CD4-positive, alpha-beta memory T cell (primary cell): ENCODE data around the gene INPP4B. TPM values are rescaled to one million over a fixed set of nuclear protein-coding genes. Genes with fewer than 3 reads are reported as not detected.

Source experiments
- CTCF ChIA-PET: fragments of 350-600 bp; sonication (Branson Sonifier 250); formaldehyde crosslinking; loops from one replicate; lab custom pipeline; 2021; ENCODE audit warnings: inconsistent platforms; ENCODE audit not compliant: partially characterized antibody; lab: Charles Lee
- POLR2A ChIA-PET: fragments of 350-600 bp; sonication (Branson Sonifier 250); formaldehyde crosslinking; loops from one replicate; lab custom pipeline; 2021; ENCODE audit not compliant: partially characterized antibody; lab: Charles Lee
- DNase-seq, 5 donors: peaks; one replicate each; pipeline versions ENCODE4 v3.0.0 to v3.0.0-alpha.2; 2020 to 2022; ENCODE audit warnings: mixed read lengths in 1 of 5
- H3K27ac ChIP-seq: one replicate; pipeline ENCODE4 v1.7.0; 2013; ENCODE audit warnings: low read depth, low read length
- H3K27me3 ChIP-seq: 2 replicates; pipeline ENCODE4 v1.7.0; 2013; ENCODE audit warnings: mild to moderate bottlenecking, low read length, moderate library complexity; ENCODE audit not compliant: insufficient read depth
- H3K36me3 ChIP-seq: 2 replicates; pipeline ENCODE4 v1.7.0; 2013; ENCODE audit warnings: mild to moderate bottlenecking, low read length, moderate library complexity; ENCODE audit not compliant: insufficient read depth
- H3K4me1 ChIP-seq: 2 replicates; pipeline ENCODE4 v1.7.0; 2013; ENCODE audit warnings: mild to moderate bottlenecking, low read length, moderate library complexity; ENCODE audit not compliant: insufficient read depth
- H3K4me3 ChIP-seq, 2 donors: one replicate each; pipeline ENCODE4 v1.7.0; 2013; ENCODE audit warnings: low read length in 2 of 2, mild to moderate bottlenecking in 1 of 2
- H3K9me3 ChIP-seq, 2 donors: one replicate each; pipeline ENCODE4 v1.7.0; 2013; ENCODE audit warnings: low read length in 2 of 2, control low read depth in 1 of 2; ENCODE audit not compliant: control insufficient read depth in 1 of 2
- H3K27ac Mint-ChIP-seq, 7 donors: one replicate each; pipeline ENCODE4 v1.8.0; 2020 to 2021; ENCODE audit warnings: mixed read lengths in 7 of 7, mild to moderate bottlenecking in 6 of 7, inconsistent platforms in 3 of 7, moderate library complexity in 3 of 7
- H3K27me3 Mint-ChIP-seq, 2 donors: one replicate each; pipeline ENCODE4 v1.8.0; 2020 to 2021; ENCODE audit warnings: mixed read lengths in 2 of 2
- H3K36me3 Mint-ChIP-seq, 2 donors: one replicate each; pipeline ENCODE4 v1.8.0; 2020 to 2021; ENCODE audit warnings: mixed read lengths in 2 of 2, inconsistent platforms in 1 of 2, mild to moderate bottlenecking in 1 of 2
- H3K4me1 Mint-ChIP-seq, 4 donors: one replicate each; pipeline ENCODE4 v1.8.0; 2020 to 2021; ENCODE audit warnings: mixed read lengths in 4 of 4, mild to moderate bottlenecking in 1 of 4
- H3K4me3 Mint-ChIP-seq, 8 donors: one replicate each; pipeline ENCODE4 v1.8.0; 2020 to 2021; ENCODE audit warnings: mixed read lengths in 8 of 8, mild to moderate bottlenecking in 7 of 8, moderate library complexity in 6 of 8, inconsistent platforms in 3 of 8
- H3K9me3 Mint-ChIP-seq, 8 donors: one replicate each; pipeline ENCODE4 v1.8.0; 2020 to 2021; ENCODE audit warnings: mixed read lengths in 8 of 8, mild to moderate bottlenecking in 5 of 8, inconsistent platforms in 3 of 8, moderate library complexity in 1 of 8
- intact Hi-C: fragments of 100-400 bp; cut with micrococcal nuclease; formaldehyde crosslinking; loops from one replicate; pipeline ENCODE4 v1.15.1; 2023
- polyA plus RNA-seq, 2 donors: library from polyadenylated mRNA; unstranded; fragments of 300-500 nt; fragmentation: Illumina TruSeq; gene quantifications; one replicate each; pipeline ENCODE4 v1.2.3, GENCODE V29; 2021
- total RNA-seq, 2 experiments: library from RNA; stranded (reverse); gene quantifications; one replicate each; pipeline ENCODE4 v1.2.3, GENCODE V29; 2021

The INPP4B gene
- total and polyA plus RNA-seq, 4 experiments from 2014 or later, result 76.7 to 112 (median 80.8) TPM

DNA sequence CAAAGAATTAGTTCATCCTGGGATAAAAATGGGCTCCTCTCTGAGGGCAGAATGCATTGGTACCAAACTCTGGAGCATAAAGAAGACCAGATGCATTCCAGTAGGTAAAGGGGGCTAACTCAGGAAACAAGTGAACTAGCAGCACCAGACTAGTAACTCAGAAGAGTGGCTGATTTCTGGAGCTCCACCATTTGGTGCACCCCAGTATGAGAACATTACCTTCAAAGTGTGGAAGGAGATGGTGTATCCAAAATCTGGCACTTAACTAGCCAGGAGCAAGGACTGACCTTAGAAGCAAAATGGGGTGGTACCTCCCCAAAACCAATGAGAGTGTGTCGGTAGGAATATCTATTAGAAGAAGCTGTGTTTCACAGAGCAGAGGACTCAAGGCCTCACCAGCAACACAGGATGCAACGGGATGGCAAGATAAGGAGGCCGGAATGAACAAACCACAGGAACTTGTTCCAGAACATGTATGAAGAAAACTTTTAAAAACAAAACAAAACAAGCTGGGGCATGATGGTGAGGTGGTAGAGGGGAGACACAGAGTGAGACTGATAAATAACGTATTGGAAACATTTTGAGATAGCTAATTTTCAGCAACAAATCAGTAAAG is 142.3 kb downstream of the INPP4B start:
- peaks cover 95% of the 10 kb centered on the region for H3K4me1 ChIP-seq
- peak overlapping the region; percentile 38 for H3K27ac ChIP-seq
- Mint-ChIP-seq H3K27ac (no peak overlapping the region), H3K9me3 (peaks cover 0 to 8% (median 4%) of the 10 kb centered on the region in 8 donors), H3K4me1 (peaks cover 30 to 33% (median 31%) of the 10 kb centered on the region in 4 donors), H3K27me3 (no peaks in the 10 kb centered on the region), H3K4me3 (no peak overlapping the region), H3K36me3 (peaks cover 9 to 16% of the 10 kb centered on the region in 2 donors)
- H3K27me3 ChIP-seq, result no peaks in the 10 kb centered on the region
- no peaks in the 10 kb centered on the region for H3K36me3 ChIP-seq
- peaks cover 0 to 15% of the 10 kb centered on the region in 2 donors for H3K9me3 ChIP-seq
- peak; percentile 62 to 77 (median 71) for DNase-seq
- intact Hi-C loops, result loop anchor here (1.0 to 5.0 kb wide), 3 partner anchors 9 to 352 kb away; no protein-coding TSS in a partner anchor
- peak overlapping the region; percentile 3 to 11 for H3K4me3 ChIP-seq
- POLR2A ChIA-PET, result interaction anchor here (0.5 to 9.8 kb wide), 30 partner anchors 9 to 405 kb away, joined by 3 to 166 read pairs (median 4); no protein-coding TSS in a partner anchor
- CTCF ChIA-PET, result interaction anchor here (0.7 to 2.3 kb wide), 14 partner anchors 9 to 421 kb away, joined by 3 to 12 read pairs (median 6); no protein-coding TSS in a partner anchor

DNA sequence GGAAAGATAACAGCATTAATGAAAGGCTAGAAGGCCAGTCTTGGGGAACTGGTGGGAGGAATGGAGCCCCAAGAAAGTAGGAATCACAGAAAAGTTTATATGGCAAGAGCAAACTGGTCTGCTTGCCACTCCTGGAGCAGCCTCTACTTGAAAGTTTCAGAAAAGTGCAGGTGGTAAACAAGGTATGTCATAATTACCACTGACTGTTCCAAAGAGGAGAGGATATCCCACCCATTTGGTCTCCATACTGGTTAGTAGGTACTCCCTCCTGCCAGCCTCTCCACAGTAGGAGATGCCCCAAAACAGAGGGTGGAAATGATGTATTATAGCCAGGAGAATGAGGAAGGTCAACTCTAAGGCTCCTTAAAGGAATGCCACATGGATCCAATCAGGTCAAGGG is 145.1 kb downstream of the INPP4B start:
- Mint-ChIP-seq H3K4me3 (peak overlapping the region in 7 of 8 donors; percentile 40 to 81 (median 71)), H3K9me3 (peaks cover 0 to 6% (median 3%) of the 10 kb centered on the region in 8 donors), H3K4me1 (peaks cover 54 to 60% (median 56%) of the 10 kb centered on the region in 4 donors), H3K27ac (peak overlapping the region in 6 of 7 donors; percentile 83 to 94 (median 92)), H3K27me3 (no peaks in the 10 kb centered on the region), H3K36me3 (peaks cover 12 to 17% of the 10 kb centered on the region in 2 donors)
- Histone ChIP-seq H3K36me3 (no peaks in the 10 kb centered on the region), H3K4me1 (peaks cover 99% of the 10 kb centered on the region), H3K27me3 (no peaks in the 10 kb centered on the region), H3K4me3 (no peak overlapping the region), H3K27ac (peak overlapping the region; percentile 10), H3K9me3 (no peaks in the 10 kb centered on the region)
- POLR2A ChIA-PET, result interaction anchor here (1.3 to 9.8 kb wide), 7 partner anchors 8 to 346 kb away, joined by 3 to 166 read pairs (median 28); no protein-coding TSS in a partner anchor
- CTCF ChIA-PET, result interaction anchor here (0.9 kb wide), 1 partner anchor 84 kb away, joined by 3 read pairs; no protein-coding TSS in a partner anchor
- DNase-seq, result peak in 1 of 5 donors; percentile 12
- intact Hi-C loops, result loop anchor here (2.0 to 5.0 kb wide), 4 partner anchors 14 to 349 kb away; no protein-coding TSS in a partner anchor

DNA sequence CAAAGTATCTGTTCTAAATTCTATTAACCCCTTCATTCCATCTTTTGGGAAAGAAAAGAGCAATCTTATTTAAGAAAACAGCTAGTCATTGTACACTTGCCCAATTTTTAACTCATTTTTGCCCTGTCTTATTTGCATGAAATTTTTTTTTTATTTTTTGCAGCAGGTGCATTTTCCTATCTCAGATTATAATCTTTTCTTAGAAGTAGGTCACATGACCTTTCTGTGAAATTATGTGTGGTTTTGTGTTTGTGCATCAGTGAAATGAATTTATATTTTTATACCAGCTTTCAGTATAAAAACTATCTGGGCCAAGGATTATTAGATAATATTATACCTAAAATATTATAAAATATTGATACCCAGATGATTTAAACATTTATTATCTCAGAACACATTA is 145.6 kb downstream of the INPP4B start:
- Mint-ChIP-seq H3K36me3 (peaks cover 12 to 17% of the 10 kb centered on the region in 2 donors), H3K4me1 (peaks cover 58 to 65% (median 61%) of the 10 kb centered on the region in 4 donors), H3K27me3 (no peaks in the 10 kb centered on the region), H3K4me3 (peak overlapping the region in 7 of 8 donors; percentile 45 to 81 (median 71)), H3K9me3 (peaks cover 0 to 6% (median 3%) of the 10 kb centered on the region in 8 donors), H3K27ac (peak overlapping the region in 6 of 7 donors; percentile 90 to 94 (median 92))
- H3K4me3 ChIP-seq, result peak overlapping the region in 1 of 2 donors; percentile 13
- ChIA-PET POLR2A (interaction anchor here (1.3 to 9.8 kb wide), 8 partner anchors 8 to 346 kb away, joined by 3 to 166 read pairs (median 18); no protein-coding TSS in a partner anchor), CTCF (interaction anchor here (0.9 kb wide), 1 partner anchor 83 kb away, joined by 3 read pairs; no protein-coding TSS in a partner anchor)
- no peaks in the 10 kb centered on the region for H3K9me3 ChIP-seq
- no peaks in the 10 kb centered on the region for H3K27me3 ChIP-seq
- no peaks in the 10 kb centered on the region for H3K36me3 ChIP-seq
- H3K4me1 ChIP-seq, result peaks cover 99% of the 10 kb centered on the region
- peak in 4 of 5 donors; percentile 45 to 65 (median 58) for DNase-seq
- intact Hi-C loops, result loop anchor here (2.0 to 5.0 kb wide), 4 partner anchors 14 to 348 kb away; no protein-coding TSS in a partner anchor
- H3K27ac ChIP-seq, result peak overlapping the region; percentile 11

DNA sequence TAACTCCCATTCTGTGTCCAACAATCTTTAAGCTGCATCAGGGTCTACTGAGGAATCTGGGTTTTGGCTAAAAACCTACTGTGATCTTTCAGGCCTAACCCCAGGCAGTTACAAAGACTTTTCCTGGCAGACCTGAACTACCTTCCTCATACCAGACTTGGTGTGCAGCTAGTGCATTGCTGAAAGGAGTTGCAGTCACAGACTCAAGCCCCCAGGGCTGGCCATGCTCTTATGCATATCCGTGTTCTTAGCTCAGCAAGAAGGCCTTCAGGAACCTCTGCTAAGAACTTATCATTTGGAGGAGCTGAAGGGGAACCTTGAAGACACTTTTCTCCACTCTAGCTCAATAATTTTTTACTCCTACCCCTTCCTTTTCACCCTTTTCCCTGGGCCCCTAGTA is 147.5 kb downstream of the INPP4B start:
- no peak overlapping the region for H3K4me3 ChIP-seq
- intact Hi-C loops, result loop anchor here (10.0 kb wide), 1 partner anchor 54 kb away; no protein-coding TSS in a partner anchor
- H3K36me3 Mint-ChIP-seq, result peaks cover 12 to 17% of the 10 kb centered on the region in 2 donors

DNA sequence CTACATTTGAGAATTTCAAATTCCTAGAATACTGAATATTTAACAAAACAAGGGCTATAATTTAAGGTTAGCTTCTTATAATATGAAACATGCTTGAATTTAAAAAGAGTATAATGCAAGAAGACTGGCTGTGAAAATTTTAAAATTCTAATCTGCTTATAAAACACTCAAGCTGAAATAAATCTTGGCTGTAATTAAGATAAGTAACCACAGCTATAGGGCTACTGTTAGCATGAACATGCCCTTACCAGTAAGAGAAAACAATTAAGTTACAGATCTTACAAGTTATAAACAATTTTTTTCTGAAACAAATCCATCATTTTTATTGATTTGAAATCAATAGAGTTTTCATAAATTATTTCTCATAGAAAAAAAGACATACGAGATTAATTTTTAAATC is 148.2 kb downstream of the INPP4B start:
- Histone ChIP-seq H3K27ac (peak overlapping the region; percentile 22), H3K4me1 (peaks cover 83% of the 10 kb centered on the region), H3K4me3 (no peak overlapping the region), H3K36me3 (no peaks in the 10 kb centered on the region), H3K27me3 (no peaks in the 10 kb centered on the region), H3K9me3 (no peaks in the 10 kb centered on the region)
- Mint-ChIP-seq H3K27me3 (no peaks in the 10 kb centered on the region), H3K4me3 (peak overlapping the region in 3 of 8 donors; percentile 63 to 73 (median 64)), H3K36me3 (peaks cover 12 to 17% of the 10 kb centered on the region in 2 donors), H3K4me1 (peaks cover 59 to 68% (median 61%) of the 10 kb centered on the region in 4 donors), H3K27ac (peak overlapping the region in 6 of 7 donors; percentile 88 to 98 (median 92)), H3K9me3 (peaks cover 0 to 6% (median 3%) of the 10 kb centered on the region in 8 donors)
- intact Hi-C loops, result loop anchor here (10.0 kb wide), 1 partner anchor 53 kb away; no protein-coding TSS in a partner anchor
- no peak for DNase-seq
- ChIA-PET POLR2A (interaction anchor here (1.5 to 9.8 kb wide), 8 partner anchors 9 to 343 kb away, joined by 3 to 166 read pairs (median 26); no protein-coding TSS in a partner anchor), CTCF (interaction anchor here (1.2 to 2.4 kb wide), 5 partner anchors 8 to 415 kb away, joined by 4 to 7 read pairs (median 4); no protein-coding TSS in a partner anchor)

More for the DNA sequence above, 147.5 kb downstream of the INPP4B start:
- H3K27me3 Mint-ChIP-seq, result no peaks in the 10 kb centered on the region
- peak overlapping the region in 6 of 8 donors; percentile 7 to 81 (median 64) for H3K4me3 Mint-ChIP-seq
- ChIA-PET CTCF (interaction anchor here (1.0 to 2.4 kb wide), 10 partner anchors 9 to 416 kb away, joined by 3 to 8 read pairs (median 4); no protein-coding TSS in a partner anchor), POLR2A (interaction anchor here (0.6 to 9.8 kb wide), 17 partner anchors 8 to 357 kb away, joined by 3 to 166 read pairs (median 4); partner anchors contain the start of gene INPP4B)
- H3K4me1 Mint-ChIP-seq, result peaks cover 59 to 65% (median 62%) of the 10 kb centered on the region in 4 donors
- Histone ChIP-seq H3K36me3 (no peaks in the 10 kb centered on the region), H3K9me3 (no peaks in the 10 kb centered on the region), H3K27me3 (no peaks in the 10 kb centered on the region), H3K4me1 (peaks cover 89% of the 10 kb centered on the region), H3K27ac (peak overlapping the region; percentile 22)
- peaks cover 0 to 6% (median 3%) of the 10 kb centered on the region in 8 donors for H3K9me3 Mint-ChIP-seq
- H3K27ac Mint-ChIP-seq, result peak overlapping the region in 6 of 7 donors; percentile 88 to 98 (median 92)
- no peak for DNase-seq

DNA sequence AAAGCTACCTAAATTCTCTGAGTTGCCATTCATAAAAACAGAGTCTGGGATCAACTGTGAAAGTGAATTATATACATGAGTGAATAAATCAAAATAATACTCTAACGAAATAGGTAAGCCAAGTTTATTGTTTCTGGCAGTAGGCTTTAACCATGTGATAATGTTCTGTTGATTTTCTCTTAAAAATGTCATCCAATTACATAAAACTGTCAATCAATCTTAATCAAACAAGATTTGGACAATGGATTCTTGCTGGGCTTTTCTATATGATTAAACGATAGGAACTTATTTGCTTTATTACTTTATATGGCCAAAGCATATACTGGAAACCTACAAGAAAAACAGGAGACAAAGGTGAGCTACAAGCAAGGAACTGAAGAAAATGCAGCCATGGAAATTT is 148.8 kb downstream of the INPP4B start:
- Mint-ChIP-seq H3K4me3 (peak overlapping the region in 6 of 8 donors; percentile 57 to 86 (median 74)), H3K4me1 (peaks cover 57 to 71% (median 60%) of the 10 kb centered on the region in 4 donors), H3K27ac (peak overlapping the region in 6 of 7 donors; percentile 89 to 98 (median 95)), H3K9me3 (peaks cover 0 to 6% (median 3%) of the 10 kb centered on the region in 8 donors), H3K36me3 (peaks cover 12 to 17% of the 10 kb centered on the region in 2 donors), H3K27me3 (no peaks in the 10 kb centered on the region)
- ChIA-PET CTCF (interaction anchor here (2.4 kb wide), 1 partner anchor 17 kb away, joined by 7 read pairs; no protein-coding TSS in a partner anchor), POLR2A (interaction anchor here (1.0 to 9.8 kb wide), 9 partner anchors 10 to 342 kb away, joined by 3 to 166 read pairs (median 25); no protein-coding TSS in a partner anchor)
- H3K27me3 ChIP-seq, result no peaks in the 10 kb centered on the region
- no peak for DNase-seq
- H3K36me3 ChIP-seq, result no peaks in the 10 kb centered on the region
- H3K27ac ChIP-seq, result peak overlapping the region; percentile 34
- peak overlapping the region in 1 of 2 donors; percentile 4 for H3K4me3 ChIP-seq
- intact Hi-C loops, result loop anchor here (10.0 kb wide), 1 partner anchor 53 kb away; no protein-coding TSS in a partner anchor
- peaks cover 77% of the 10 kb centered on the region for H3K4me1 ChIP-seq
- no peaks in the 10 kb centered on the region for H3K9me3 ChIP-seq
